Skin of body (tissue), 3 donors: ENCODE data around the gene BCAS4. TPM values are rescaled to one million over a fixed set of nuclear protein-coding genes. Genes with fewer than 3 reads are reported as not detected.

Experiments used
- DNase-seq: peaks from one replicate; lab custom pipeline; 2025; lab: John Stamatoyannopoulos, UW
- small RNA-seq: library from RNA; depleted of rRNA; stranded (forward); fragments of <200 nt; gene quantifications from one replicate; pipeline ENCODE3, GENCODE V24; 2014; ENCODE audit warnings: low replicate concordance
- total RNA-seq: library from RNA; depleted of rRNA; stranded (reverse); fragments of >200 nt; gene quantifications from one replicate; pipeline ENCODE4 v1.2.3, GENCODE V29; 2014

Gene BCAS4
- total RNA-seq, 1 donor from 2014 or later: 2.1 TPM

GRCh38 chr20:50904067-50904570 lies 109.3 kb downstream of the BCAS4 start:
- no peak for DNase-seq

DNA sequence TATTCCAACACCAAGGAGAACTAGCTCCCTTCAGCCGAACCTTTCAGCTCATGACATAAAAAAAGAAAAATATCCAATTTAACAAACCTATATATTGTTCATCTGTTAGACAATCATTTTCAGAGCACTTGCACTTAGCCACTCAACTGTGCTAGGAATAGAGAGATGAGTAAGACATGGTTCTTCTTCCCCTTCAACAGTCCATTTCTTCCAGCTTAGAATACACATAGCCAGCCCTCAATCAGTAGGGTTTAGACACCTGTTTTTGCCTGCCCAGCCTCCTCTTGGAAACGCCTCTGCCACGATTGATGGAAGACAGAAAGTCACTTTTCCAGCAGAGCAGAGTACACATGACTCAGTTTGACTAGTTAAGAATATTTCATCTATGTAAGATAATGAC lies 114.6 kb downstream of the BCAS4 start:
- no peak for DNase-seq

DNA sequence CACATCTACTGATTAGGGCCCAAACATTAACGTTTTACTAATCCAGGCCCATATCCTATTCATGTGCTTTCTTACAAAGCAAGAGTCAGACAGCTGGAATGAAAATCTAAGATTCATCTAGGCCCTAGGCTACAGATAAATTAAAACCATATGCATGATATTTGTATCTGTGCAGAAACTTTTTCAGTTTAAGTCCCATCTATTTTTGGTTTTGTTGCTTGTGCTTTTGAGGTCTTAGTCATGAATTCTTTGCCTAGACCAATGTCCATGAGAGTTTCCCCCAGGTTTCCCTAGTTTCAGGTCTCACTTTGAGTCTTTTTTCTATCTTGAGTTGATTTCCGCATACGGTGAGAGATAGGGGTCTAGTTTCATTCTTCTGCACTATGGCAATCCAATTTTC lies 116.2 kb downstream of the BCAS4 start:
- DNase-seq: peak; percentile 64

DNA sequence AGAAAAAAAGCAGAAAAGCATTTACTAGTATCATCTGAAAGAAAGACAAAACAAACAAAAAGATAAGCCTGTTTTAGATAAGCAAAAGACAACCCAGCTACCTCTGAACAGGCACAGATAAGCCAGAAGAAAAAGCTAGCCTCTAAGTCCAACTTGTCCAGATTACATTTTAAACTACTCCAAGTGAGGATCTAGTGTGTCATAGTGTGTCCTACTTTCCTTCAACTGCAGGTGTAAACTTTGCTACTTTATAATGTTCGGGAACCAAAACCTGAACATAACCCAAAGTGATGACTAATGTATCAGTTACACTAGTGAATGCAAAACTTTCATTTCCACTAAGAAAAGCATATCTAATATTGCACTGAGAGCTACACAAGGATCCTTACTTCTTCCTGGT lies 116.9 kb downstream of the BCAS4 start:
- DNase-seq: no peak

- no peak for DNase-seq
Observed at GRCh38 chr20:50913690-50914375, 119.0 kb downstream of the BCAS4 start.

GRCh38 chr20:50915424-50915823 lies 120.6 kb downstream of the BCAS4 start:
- DNase-seq: no peak

- DNase-seq: no peak
Observed at GRCh38 chr20:50916257-50916656, 121.4 kb downstream of the BCAS4 start.

GRCh38 chr20:50916934-50917333 lies 122.1 kb downstream of the BCAS4 start:
- DNase-seq: no peak

DNA sequence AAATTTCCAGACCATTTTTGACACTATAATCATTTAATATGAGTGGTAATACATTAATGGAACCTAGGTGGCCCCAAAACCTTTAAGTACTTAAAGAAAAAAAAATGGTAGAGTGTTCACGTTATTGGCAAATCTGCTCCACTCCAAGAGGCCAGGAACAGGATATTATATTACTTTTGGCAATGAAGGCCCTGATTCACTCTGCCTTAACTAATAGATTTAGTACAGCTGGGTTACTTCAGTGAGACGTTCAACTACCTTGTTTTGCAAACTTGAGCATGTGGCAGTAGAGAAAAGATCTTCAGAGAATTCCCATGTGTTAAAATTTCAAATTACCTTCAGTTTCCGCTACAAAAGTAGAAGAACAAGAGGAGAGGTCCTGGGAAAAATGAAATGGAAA lies 123.5 kb downstream of the BCAS4 start:
- DNase-seq: no peak

DNA sequence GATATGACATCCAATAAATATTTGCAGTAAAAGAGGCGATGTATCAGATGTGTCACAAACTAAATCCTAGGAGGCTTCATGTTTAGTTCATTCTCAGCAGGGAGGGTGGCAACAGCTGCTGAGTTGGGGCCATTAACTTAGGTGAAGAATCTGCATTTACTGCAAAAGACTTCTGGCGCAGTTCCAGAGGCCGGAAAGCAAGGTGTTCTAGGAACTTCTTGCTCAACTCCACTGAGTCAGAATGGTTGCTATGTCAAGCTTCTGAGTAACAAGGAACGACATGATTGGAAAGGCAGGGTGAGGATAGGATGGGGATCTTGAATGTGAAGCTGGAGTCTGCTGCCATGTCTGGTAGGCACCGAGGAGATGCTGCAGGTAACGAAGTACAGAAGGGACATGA lies 124.7 kb downstream of the BCAS4 start:
- DNase-seq: no peak

- peak; percentile 33 for DNase-seq
Observed at GRCh38 chr20:50920997-50921396, 126.1 kb downstream of the BCAS4 start.

DNA sequence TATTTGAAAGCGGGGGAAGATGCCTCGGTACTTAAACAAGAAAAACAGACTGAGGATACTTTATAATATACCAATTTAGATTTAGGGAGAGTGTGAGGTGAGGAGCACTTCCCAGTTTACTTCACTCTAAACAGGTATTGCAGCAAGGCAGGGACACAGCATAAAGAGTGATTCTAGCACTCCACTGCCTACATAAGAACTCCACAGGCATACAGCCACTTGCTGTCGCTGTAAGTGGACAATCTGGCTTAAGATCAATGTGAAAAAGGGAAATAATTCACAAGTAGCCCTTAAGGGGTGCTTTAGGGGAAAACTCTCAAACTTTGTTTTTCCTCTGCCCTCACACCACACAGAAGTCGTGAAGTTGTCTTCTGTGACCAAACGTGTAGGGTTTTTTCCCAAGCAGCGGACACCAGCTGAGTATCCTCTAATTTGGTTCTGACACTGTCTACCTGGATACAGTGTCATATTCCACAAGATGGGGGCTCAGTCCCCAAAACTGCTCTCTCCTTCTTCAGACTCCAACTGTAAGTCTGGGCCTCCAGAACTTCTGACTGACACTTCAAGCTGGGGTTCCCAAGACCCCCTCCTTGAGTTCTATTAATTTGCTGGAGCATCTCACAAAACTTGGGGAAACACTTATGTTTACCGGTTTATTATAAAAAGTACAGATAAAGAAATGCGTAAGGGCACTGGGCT lies 127.1 kb downstream of the BCAS4 start:
- no peak for DNase-seq

DNA sequence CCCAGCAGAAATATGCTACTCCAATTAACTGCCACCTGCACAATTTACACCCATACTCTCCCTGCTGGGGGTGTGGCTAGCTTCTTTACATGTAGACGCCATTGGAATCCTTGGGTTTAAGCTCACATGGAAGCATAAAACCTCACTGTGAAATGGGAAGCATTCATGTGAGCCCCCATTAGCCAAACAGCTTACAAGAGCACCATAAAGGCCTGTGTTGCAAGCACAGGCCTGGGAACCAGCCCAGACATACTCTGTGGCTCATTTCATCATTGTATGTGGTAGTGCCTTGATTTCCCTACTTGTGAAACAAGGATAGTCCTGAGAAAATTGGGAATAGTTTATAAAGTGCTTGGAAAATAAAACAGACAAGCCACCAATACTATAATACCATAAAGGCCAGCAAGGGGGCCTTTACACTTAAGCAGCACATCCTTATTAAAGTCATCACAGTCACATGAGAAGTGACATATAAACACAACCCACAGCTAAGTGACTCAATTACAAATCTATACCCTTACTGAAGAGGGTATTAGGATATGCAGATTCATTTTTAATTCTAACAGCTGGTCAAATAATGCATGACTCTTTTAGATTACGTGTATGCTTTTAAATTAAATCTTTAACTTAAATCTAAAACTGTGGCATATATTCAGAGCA lies 129.5 kb downstream of the BCAS4 start:
- DNase-seq: no peak

DNA sequence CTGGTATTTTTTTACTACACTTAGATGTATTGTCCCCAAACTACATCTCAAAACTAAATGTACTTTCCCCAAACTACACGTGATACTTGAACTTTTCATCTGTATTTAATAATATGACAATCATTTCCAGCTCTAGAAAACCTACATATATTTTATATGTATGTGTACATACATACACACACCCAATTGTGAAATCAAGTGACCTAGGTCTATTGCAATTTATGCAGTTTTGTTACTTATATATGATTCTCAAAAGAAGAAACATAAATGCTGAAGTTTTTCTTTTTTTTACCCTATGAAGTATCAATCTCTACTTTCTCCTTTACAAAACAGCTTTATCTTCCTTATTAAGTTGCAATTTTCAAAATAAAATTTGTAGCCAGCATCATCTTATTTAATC lies 131.7 kb downstream of the BCAS4 start:
- DNase-seq: no peak

Small RNAs within 50 kb of the gene (small RNA-seq; reads per million reads assigned to genes)
- not detected for gene TMSB4XP6

Other genes starting within 250 kb of the BCAS4 start
- gene RIPOR3, start 103.5 kb upstream of the BCAS4 start, total RNA-seq: 16.1 TPM
- 9.3 TPM for gene PARD6B, start 63.5 kb upstream of the BCAS4 start, total RNA-seq
- gene ADNP, start 136.4 kb downstream of the BCAS4 start, total RNA-seq: 46.4 TPM
- gene DPM1, start 163.5 kb downstream of the BCAS4 start, total RNA-seq: 41.2 TPM
- gene MOCS3, start 163.8 kb downstream of the BCAS4 start, total RNA-seq: 3.6 TPM
- gene KCNG1, start 228.0 kb downstream of the BCAS4 start, total RNA-seq: 1.7 TPM